T47D (cell line): ENCODE measurements around the gene BCLAF3.
A peak's percentile ranks its signal among the peaks of the same experiment; 100 is the strongest.

Source experiments
- DNase-seq, 2 experiments: peaks; one replicate each; pipeline versions ENCODE4 v3.0.0 to v3.0.0-alpha.2; 2011 to 2012; ENCODE audit warnings: low read depth in 1 of 2, low spot score in 1 of 2
- JUND ChIP-seq: IDR thresholded peaks from 2 replicates; pipeline ENCODE4 v1.6.1; 2012; ENCODE audit warnings: low read depth
- in situ Hi-C: cut with HindIII; loops from 2 replicates; pipeline ENCODE4 v1.10.0; 2016; ENCODE audit warnings: low sequenced_read_pairs, low pct_unique_long_range_greater_than_20kb

Gene BCLAF3

GRCh38 chrX:20007962-20008622, 17.2 kb upstream of the BCLAF3 start:
- TF ChIP-seq JUND: no peak

GRCh38 chrX:20005883-20006282, 15.0 kb upstream of the BCLAF3 start:
- no peak for TF ChIP-seq JUND
- no peak for DNase-seq
- in situ Hi-C loops: no loop called here

More at GRCh38 chrX:20007962-20008622, 17.2 kb upstream of the BCLAF3 start:
- in situ Hi-C loops: no loop called here
- DNase-seq: no peak

- TF ChIP-seq JUND: no peak
- DNase-seq: no peak
- in situ Hi-C loops: no loop called here
These were observed 10.7 kb upstream of the BCLAF3 start for GRCh38 chrX:20001588-20001987.

GRCh38 chrX:19991350-19991718, 473 bp upstream of the BCLAF3 start:
- in situ Hi-C loops: no loop called here
- DNase-seq: no peak

GRCh38 chrX:19990151-19990555, 708 bp downstream of the BCLAF3 start:
- peak; percentile 8 for DNase-seq
- TF ChIP-seq JUND: no peak
- in situ Hi-C loops: no loop called here

More at GRCh38 chrX:19991350-19991718, 473 bp upstream of the BCLAF3 start:
- no peak for TF ChIP-seq JUND

GRCh38 chrX:19987856-19988255, 3.0 kb downstream of the BCLAF3 start:
- TF ChIP-seq JUND: no peak
- DNase-seq: no peak
- in situ Hi-C loops: no loop called here

- TF ChIP-seq JUND: no peak
- no peak for DNase-seq
- in situ Hi-C loops: no loop called here
These were observed 4.3 kb downstream of the BCLAF3 start for GRCh38 chrX:19986531-19986930.

GRCh38 chrX:19981947-19982346, 8.9 kb downstream of the BCLAF3 start:
- in situ Hi-C loops: no loop called here

GRCh38 chrX:19975845-19976244, 15.0 kb downstream of the BCLAF3 start:
- no peak for DNase-seq
- in situ Hi-C loops: no loop called here
- no peak for TF ChIP-seq JUND

More at GRCh38 chrX:19981947-19982346, 8.9 kb downstream of the BCLAF3 start:
- DNase-seq: no peak
- no peak for TF ChIP-seq JUND

- TF ChIP-seq JUND: no peak
- no peak for DNase-seq
- in situ Hi-C loops: no loop called here
These were observed 17.9 kb downstream of the BCLAF3 start for GRCh38 chrX:19972984-19973383.

GRCh38 chrX:19968276-19968675, 22.6 kb downstream of the BCLAF3 start:
- in situ Hi-C loops: no loop called here
- TF ChIP-seq JUND: no peak
- no peak for DNase-seq

- no peak for TF ChIP-seq JUND
- in situ Hi-C loops: no loop called here
These were observed 24.8 kb downstream of the BCLAF3 start for GRCh38 chrX:19966056-19966455.

GRCh38 chrX:19964017-19964710, 26.7 kb downstream of the BCLAF3 start:
- in situ Hi-C loops: no loop called here
- DNase-seq: no peak
- no peak for TF ChIP-seq JUND

More at GRCh38 chrX:19966056-19966455, 24.8 kb downstream of the BCLAF3 start:
- DNase-seq: no peak
